Right forelimb (tissue), 1 donor: Measurements from ENCODE around the gene LITAF.

Experiments used
- DNase-seq: peaks from one replicate; pipeline ENCODE4 v3.0.0-alpha.2; 2018

LITAF gene

DNA sequence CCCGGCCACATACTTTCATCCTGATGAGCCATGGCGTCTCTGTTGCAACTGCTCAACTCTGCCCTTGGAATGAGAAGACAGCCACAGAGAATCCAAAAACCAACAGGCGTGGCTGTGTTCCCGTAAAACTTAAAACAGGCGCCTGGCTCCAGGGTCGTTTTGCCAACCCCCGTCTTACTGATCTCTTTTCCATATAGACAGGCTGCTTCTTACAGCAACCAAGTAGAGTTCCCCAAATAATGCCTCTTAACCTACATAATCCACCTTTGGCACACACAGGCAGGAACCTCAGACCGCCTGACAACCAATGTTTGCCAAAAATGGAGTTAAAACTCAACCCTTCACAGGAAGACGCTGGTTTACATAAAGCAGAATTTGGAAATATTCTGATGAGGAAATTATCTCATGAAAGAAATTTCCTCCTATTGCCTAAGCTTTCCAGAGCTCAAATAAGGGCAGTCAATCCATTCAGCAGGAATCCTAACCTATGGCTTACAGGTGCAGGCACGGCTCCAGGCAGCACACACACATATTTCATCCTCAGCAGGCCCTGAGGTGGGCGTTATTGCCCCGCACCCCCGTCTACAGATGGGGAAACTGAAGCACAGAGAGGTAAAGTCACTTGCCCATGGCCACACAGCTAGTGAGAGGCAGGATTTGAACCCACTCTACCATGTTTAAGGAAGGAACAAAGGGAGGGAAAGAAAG lies 35.8 kb downstream of the LITAF start:
- DNase-seq = peak; percentile 55

- no peak for DNase-seq
These were observed 39.4 kb downstream of the LITAF start for GRCh38 chr16:11547118-11547916.

- no peak for DNase-seq
These were observed 40.1 kb downstream of the LITAF start for GRCh38 chr16:11546608-11547061.

GRCh38 chr16:11543661-11544393 lies 42.9 kb downstream of the LITAF start:
- DNase-seq = no peak

GRCh38 chr16:11542069-11542744 lies 44.5 kb downstream of the LITAF start:
- no peak for DNase-seq

DNA sequence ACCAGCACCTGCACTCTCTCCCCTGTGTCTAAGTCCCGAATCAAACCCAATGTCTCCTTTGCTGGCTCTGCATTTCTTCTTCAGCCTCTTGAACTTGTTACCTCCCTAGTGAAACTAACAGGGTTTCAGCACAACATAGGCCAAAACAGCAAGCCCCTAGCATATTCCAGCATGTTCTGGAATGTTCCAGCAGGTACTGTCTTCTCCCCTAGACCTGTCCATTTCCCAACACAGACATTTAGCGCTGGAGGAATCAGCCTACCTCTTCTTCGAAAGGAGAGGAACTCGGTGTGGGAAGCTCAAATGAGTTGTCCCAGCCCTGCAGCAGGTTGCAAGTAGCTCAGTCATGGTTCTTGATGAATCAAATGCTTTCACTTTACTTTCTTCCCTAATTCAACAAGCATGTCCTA lies 47.1 kb downstream of the LITAF start:
- no peak for DNase-seq

GRCh38 chr16:11538880-11539279 lies 47.8 kb downstream of the LITAF start:
- no peak for DNase-seq

DNA sequence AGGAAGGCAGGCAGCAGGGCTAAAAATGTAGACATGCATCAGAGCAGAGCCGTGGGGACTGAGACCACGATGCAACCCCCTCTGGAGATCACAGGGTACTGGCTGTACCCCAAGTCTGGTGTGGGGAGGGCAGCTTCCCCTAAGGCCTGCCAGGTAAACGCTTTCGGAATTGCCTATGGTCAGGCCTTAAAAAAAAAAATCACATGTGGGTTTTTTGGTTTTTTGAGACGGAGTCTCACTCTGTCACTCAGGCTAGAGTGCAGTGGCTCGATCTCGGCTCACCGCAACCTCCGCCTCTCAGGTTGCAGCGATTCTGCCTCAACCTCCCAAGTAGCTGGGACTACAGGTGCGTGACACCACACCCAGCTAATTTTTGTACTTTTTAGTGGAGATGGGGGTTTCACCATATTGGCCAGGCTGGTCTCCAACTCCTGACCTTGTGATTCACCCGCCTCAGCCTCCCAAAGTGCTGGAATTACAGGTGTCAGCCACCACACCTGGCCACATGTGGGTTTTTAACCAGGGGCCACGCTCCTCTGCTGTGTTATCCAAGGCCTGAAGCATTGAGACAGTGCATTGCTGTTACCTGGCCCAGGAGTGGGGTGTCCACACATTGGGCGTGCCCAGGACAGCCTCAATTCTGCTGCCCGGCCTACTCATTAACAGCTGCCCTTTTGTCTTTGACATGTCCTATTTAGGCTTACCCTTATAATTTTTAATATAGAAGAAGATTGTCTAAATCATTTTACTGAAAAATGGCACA lies 50.4 kb downstream of the LITAF start:
- no peak for DNase-seq

- DNase-seq = no peak
These were observed 51.2 kb downstream of the LITAF start for GRCh38 chr16:11535494-11535893.

GRCh38 chr16:11534262-11534661 lies 52.5 kb downstream of the LITAF start:
- DNase-seq = no peak

- no peak for DNase-seq
These were observed 53.1 kb downstream of the LITAF start for GRCh38 chr16:11533588-11533987.

DNA sequence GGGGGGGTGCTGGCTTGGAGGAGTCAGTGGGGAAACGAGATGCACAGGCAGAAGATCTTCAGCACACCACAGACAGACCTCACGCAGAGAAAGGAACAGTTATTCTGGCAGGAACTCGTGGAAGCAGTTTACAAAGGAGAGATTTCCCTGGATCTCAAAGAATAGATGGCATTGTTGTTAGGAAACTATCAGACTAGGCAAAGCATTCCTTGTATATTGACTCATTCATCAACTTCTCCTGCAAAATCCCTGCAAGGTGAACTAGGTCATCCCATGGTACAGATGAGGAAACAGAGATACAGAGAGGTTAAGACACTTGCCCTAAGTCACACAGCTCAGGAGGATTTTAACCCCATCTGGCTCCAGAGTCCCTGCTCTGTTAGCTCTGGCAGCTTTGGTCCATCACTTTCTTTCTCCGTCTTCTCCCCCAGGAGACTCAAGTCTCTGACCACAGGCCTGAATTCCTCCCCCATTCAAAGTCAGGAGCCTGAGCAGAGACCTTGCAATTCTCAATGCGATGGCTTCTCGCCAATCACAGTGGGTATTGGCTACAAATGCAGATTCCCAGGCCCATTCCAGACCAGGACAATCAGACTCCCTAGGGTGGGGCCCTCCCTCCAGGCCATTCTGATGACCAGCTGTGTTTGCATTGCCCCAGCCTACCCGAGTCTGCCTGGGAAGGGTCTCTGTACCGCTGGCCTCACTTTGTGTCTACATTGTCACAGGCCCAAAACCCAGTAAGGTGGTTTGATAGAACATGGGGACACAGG lies 56.4 kb downstream of the LITAF start:
- no peak for DNase-seq

DNA sequence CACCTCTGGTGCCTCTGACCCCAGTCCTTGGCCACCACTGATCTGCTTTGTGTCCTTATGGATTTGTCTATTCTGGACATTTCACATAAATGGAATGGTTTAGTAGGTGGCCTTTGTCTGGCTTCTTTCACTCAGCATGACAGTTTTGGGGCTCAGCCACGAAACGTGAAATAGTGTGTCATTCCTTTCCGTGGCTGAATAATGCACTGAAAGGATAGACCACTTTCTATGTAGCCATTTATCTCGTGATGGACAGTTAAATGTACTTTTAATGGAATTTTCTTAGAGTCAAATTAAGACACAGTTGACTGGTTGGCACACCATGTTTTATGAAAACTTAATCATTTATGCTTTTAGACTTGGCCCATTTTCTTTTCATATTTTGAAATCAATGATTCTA lies 57.4 kb downstream of the LITAF start:
- no peak for DNase-seq

- no peak for DNase-seq
These were observed 58.7 kb downstream of the LITAF start for GRCh38 chr16:11528053-11528452.

DNA sequence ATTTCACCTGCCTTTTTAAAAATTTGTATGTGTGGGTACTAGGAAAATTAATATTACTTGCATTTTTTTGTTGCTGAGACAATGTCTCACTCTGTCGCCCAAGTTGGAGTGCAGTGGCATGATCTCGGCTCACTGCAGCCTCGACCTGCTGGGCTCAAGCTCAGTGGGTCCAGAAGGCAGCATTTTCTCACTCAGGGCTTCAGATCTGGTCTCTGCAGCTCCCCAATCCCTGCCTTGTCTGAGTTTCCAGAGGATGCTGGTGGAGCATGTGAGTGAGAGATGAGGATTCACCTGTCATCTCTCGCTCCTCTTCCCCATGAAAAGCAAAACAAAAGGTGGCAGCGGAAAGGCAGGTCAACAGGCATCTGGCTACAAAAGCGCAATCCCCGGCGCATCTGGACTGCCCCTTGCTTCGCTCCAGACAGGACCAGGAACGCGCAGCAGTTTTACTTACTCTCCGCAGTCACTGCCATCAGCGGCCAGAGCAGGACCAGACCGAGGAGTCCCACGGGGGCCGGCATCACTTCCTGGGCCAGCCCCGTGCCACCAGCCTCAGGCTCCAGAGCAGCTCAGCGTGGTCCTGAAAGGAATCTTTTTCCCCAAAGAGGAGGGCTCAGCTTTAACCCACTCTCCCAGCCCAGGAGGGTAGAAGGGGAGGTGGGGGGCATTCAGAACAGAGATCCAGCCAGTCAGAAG lies 59.9 kb downstream of the LITAF start:
- DNase-seq = no peak

DNA sequence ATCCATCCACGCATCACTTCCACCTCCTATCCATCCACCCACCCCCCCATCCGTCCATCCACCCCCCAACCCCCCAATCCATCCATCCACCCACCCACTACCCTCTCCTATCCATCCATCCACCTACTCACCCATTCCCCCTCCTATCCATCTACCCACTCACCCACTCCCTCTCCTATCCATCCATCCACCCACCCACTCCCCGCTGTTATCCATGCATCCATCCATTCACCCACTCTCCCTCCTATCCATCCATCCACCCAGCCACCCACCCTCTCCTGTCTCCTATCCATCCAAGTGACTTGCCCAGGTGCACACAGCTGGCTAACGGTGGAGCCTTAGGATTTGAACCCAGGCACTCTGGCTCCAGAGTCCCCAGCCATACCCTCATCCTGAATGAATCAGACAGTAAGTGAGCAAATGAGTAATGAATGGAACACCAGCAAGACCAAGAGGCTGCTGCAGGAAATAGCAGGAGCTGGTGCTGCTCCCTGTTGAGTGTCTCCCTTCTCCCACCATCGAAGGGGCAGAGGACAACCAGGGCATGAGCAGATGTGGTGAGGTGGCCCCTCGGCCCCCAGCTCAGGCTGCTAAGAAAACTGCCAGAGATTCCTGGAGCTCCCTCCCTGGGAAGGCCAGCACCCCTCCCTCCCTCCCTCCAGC lies 62.5 kb downstream of the LITAF start:
- no peak for DNase-seq

GRCh38 chr16:11521055-11521454 lies 65.7 kb downstream of the LITAF start:
- no peak for DNase-seq

GRCh38 chr16:11520442-11520841 lies 66.3 kb downstream of the LITAF start:
- DNase-seq = no peak

DNA sequence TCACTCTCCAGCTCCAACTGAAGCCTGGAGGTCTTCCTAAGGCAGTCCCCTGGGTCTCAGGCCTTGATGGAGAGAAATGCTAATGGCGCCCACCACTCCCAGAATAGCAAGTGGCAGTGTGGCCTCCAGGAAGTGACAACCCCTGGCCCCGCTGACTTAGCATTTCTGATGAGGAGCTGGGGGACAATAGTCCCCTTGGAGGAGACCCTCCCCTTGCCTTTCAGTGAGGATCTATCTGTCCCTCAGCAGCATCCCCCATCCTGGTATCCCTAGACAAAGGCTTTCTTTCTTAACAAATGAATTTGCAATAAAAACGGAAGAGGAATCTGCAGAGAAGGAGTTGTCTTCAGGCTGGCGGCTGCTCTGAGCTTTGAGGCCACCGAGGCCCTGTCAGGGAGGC lies 68.8 kb downstream of the LITAF start:
- no peak for DNase-seq
